K562 (cell line): Measurements from ENCODE around the gene KCNQ5. TPM values are rescaled to one million over a fixed set of nuclear protein-coding genes. Genes with fewer than 3 reads are reported as not detected.

ENCODE experiments used
- DIDO1 ChIP-seq: fragments of 450-650 bp; IDR thresholded peaks from 2 replicates; pipeline ENCODE4 v1.6.1; 2016; ENCODE audit warnings: low read depth, missing biosample characterization, missing genetic modification characterization
- MGA ChIP-seq: fragments of 450-650 bp; IDR thresholded peaks from 2 replicates; pipeline ENCODE4 v1.6.1; 2016; ENCODE audit warnings: mild to moderate bottlenecking, moderate library complexity
- RBM39 ChIP-seq: fragments of 200-400 bp; formaldehyde crosslinking; optimal IDR thresholded peaks from 2 replicates; pipeline ENCODE3; 2018; ENCODE audit warnings: low read depth, low read length
- RFX7 ChIP-seq: fragments of 250-450 bp; sonication (Bioruptor Pico); IDR thresholded peaks from 2 replicates; pipeline ENCODE4 v1.5.1; 2021; ENCODE audit warnings: mild to moderate bottlenecking
- ZNF57 ChIP-seq: fragments of 450-650 bp; formaldehyde crosslinking; IDR thresholded peaks from 2 replicates; pipeline ENCODE4 v1.4.0; 2020; ENCODE audit warnings: mild to moderate bottlenecking, moderate library complexity
- polyA plus RNA-seq, 8 experiments: library from polyadenylated mRNA; depleted of rRNA in 4 of 8; stranded (reverse) in 5 of 8; unstranded in 3 of 8; fragments of >200 nt; fragmentation: Nextera tagmentation in 2 of 8; fragmentation: Illumina TruSeq in 1 of 8; extraction: Ambion mirVana in 2 of 8; extraction: Trizol in 1 of 8; gene quantifications; 2 replicates each; pipeline versions ENCODE4 v1.2.1 to v1.2.3, GENCODE V29; 2011 to 2014; ENCODE audit warnings: inconsistent platforms in 1 of 8, missing spikeins in 1 of 8
- total RNA-seq, 7 experiments: library from RNA; depleted of rRNA in 6 of 7; stranded (reverse); fragments of >200 nt in 6 of 7; fragmentation: Illumina TruSeq in 2 of 7; extraction: Trizol in 2 of 7; gene quantifications; 2 replicates each; pipeline versions ENCODE4 v1.2.1 to v1.2.3, GENCODE V29; 2011 to 2021; ENCODE audit warnings: low replicate concordance in 1 of 7
- TF ChIP-seq, protein P1 (sequence below): fragments of 450-650 bp; IDR thresholded peaks from 2 replicates; pipeline ENCODE4 v1.6.1; 2016; ENCODE audit warnings: low read depth, mild to moderate bottlenecking, moderate library complexity
- TF ChIP-seq, protein P2 (sequence below), 3 experiments: fragments of 200-800 bp in 1 of 3; fragments of 250-450 bp in 1 of 3; fragments of 450-650 bp in 1 of 3; sonication (Bioruptor Pico) in 1 of 3; sonication (Bioruptor generic) in 1 of 3; formaldehyde crosslinking in 1 of 3; IDR thresholded peaks; 2 replicates each; pipeline versions ENCODE4 v1.6.1 to v1.8.0; 2016 to 2022; ENCODE audit warnings: mild to moderate bottlenecking in 2 of 3, missing genetic modification characterization in 2 of 3, missing compliant biosample characterization in 1 of 3, moderate library complexity in 1 of 3
- TF ChIP-seq, protein P3 (sequence below), 2 experiments: IDR thresholded peaks in 1 of 2; conservative IDR thresholded peaks in 1 of 2; 2 replicates each; pipeline ENCODE4 v1.6.1; 2016; ENCODE audit warnings: low read depth in 2 of 2, mild to moderate bottlenecking in 1 of 2, missing compliant biosample characterization in 1 of 2, missing genetic modification characterization in 1 of 2, moderate library complexity in 1 of 2

Gene KCNQ5
- total and polyA plus RNA-seq, 9 of the 15 experiments (the other 6 are each of a cell fraction or from before 2014, with no cell fraction given) = 0.31 to 5.9 (median 2.6) TPM

DNA sequence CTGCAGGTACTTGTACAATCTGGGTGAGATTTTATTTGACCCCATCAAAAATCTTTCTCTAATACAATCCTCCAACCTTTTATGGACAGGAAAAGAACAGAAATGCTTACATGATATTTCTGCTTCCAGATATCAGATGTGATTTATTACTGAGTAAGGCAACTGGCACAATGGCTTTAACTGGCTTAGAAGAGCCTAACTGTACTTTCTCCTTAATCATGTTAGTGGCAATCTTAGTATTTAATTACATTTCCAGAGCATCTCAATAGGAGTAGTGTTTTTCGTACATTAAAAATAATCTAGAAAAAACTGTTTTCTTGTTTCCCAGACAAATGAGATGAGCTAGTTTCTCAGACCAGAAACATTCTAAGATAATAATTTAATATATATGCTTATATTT, 251.6 kb downstream of the KCNQ5 start (continued):
- TF ChIP-seq MGA (no peak), ZNF57 (CRISPR knock-in tag) (no peak), RBM39 (no peak), DIDO1 (no peak), RFX7 (CRISPR knock-in tag) (no peak)
- TF ChIP-seq, protein P1, sequence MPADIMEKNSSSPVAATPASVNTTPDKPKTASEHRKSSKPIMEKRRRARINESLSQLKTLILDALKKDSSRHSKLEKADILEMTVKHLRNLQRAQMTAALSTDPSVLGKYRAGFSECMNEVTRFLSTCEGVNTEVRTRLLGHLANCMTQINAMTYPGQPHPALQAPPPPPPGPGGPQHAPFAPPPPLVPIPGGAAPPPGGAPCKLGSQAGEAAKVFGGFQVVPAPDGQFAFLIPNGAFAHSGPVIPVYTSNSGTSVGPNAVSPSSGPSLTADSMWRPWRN = no peak
- TF ChIP-seq, protein P2, sequence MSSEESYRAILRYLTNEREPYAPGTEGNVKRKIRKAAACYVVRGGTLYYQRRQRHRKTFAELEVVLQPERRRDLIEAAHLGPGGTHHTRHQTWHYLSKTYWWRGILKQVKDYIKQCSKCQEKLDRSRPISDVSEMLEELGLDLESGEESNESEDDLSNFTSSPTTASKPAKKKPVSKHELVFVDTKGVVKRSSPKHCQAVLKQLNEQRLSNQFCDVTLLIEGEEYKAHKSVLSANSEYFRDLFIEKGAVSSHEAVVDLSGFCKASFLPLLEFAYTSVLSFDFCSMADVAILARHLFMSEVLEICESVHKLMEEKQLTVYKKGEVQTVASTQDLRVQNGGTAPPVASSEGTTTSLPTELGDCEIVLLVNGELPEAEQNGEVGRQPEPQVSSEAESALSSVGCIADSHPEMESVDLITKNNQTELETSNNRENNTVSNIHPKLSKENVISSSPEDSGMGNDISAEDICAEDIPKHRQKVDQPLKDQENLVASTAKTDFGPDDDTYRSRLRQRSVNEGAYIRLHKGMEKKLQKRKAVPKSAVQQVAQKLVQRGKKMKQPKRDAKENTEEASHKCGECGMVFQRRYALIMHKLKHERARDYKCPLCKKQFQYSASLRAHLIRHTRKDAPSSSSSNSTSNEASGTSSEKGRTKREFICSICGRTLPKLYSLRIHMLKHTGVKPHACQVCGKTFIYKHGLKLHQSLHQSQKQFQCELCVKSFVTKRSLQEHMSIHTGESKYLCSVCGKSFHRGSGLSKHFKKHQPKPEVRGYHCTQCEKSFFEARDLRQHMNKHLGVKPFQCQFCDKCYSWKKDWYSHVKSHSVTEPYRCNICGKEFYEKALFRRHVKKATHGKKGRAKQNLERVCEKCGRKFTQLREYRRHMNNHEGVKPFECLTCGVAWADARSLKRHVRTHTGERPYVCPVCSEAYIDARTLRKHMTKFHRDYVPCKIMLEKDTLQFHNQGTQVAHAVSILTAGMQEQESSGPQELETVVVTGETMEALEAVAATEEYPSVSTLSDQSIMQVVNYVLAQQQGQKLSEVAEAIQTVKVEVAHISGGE (CRISPR knock-in tag; IDR thresholded peaks at IDR 0.05) = no peak
- TF ChIP-seq, protein P3, sequence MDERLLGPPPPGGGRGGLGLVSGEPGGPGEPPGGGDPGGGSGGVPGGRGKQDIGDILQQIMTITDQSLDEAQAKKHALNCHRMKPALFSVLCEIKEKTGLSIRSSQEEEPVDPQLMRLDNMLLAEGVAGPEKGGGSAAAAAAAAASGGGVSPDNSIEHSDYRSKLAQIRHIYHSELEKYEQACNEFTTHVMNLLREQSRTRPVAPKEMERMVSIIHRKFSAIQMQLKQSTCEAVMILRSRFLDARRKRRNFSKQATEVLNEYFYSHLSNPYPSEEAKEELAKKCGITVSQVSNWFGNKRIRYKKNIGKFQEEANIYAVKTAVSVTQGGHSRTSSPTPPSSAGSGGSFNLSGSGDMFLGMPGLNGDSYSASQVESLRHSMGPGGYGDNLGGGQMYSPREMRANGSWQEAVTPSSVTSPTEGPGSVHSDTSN (CRISPR knock-in tag; IDR thresholded peaks at IDR 0.05; ENCODE audit: low read depth) = no peak
- TF ChIP-seq, protein P3 (tag; conservative IDR thresholded peaks at IDR 0.05; ENCODE audit: low read depth) = no peak
